Left lobe of liver (tissue), 2 donors: ENCODE results near the gene TACC2. TPM values are rescaled to one million over a fixed set of nuclear protein-coding genes. Genes with fewer than 3 reads are reported as not detected.
"Not testable (repeated sequence)": the region's sequence is repeated elsewhere in the genome, so short reads cannot be mapped to it uniquely, and the experiment has no call there.

Experiments used
- ATAC-seq: fragments of 200-7000 bp; cut with Tn5 transposase; one replicate; pipeline ENCODE4 v1.9.1; 2020; ENCODE audit warnings: mild to moderate bottlenecking, moderate library complexity
- DNase-seq: peaks from one replicate; pipeline ENCODE4 v3.0.0-alpha.2; 2020; ENCODE audit warnings: low spot score
- total RNA-seq: library from RNA; stranded (reverse); gene quantifications from one replicate; pipeline ENCODE4 v1.2.1, GENCODE V29; 2021
- donor health status: DM: no; HTN: no; CAD: no; lungs with moderate emphysema.
- donor health status: DM: no; HTN: yes; CAD: no.

The TACC2 gene
- total RNA-seq, 1 donor from 2014 or later, result 21.5 TPM

- ATAC-seq (no peak), DNase-seq (no peak)
Measured at GRCh38 chr10:122021828-122022227, 32.9 kb downstream of the TACC2 start.

- DNase-seq (no peak), ATAC-seq (no peak)
Measured at GRCh38 chr10:122022276-122022675, 33.3 kb downstream of the TACC2 start.

- not testable (repeated sequence) for ATAC-seq, DNase-seq
Measured at GRCh38 chr10:122023257-122023656, 34.3 kb downstream of the TACC2 start.

GRCh38 chr10:122029499-122030199, 40.7 kb downstream of the TACC2 start:
- ATAC-seq, result no peak

GRCh38 chr10:122030200-122030552, 41.2 kb downstream of the TACC2 start:
- DNase-seq (no peak), ATAC-seq (no peak)

More at GRCh38 chr10:122029499-122030199, 40.7 kb downstream of the TACC2 start:
- DNase-seq, result no peak

- DNase-seq (no peak), ATAC-seq (no peak)
Measured at GRCh38 chr10:122033224-122033926, 44.4 kb downstream of the TACC2 start.

GRCh38 chr10:122034149-122034756, 45.3 kb downstream of the TACC2 start:
- no peak for ATAC-seq

GRCh38 chr10:122040786-122041185, 51.8 kb downstream of the TACC2 start:
- DNase-seq (no peak), ATAC-seq (no peak)

More at GRCh38 chr10:122034149-122034756, 45.3 kb downstream of the TACC2 start:
- DNase-seq, result no peak

GRCh38 chr10:122042836-122043235, 53.9 kb downstream of the TACC2 start:
- DNase-seq (no peak), ATAC-seq (no peak)

- ATAC-seq, result peak; percentile 73
- peak; percentile 57 for DNase-seq
Measured at GRCh38 chr10:122044045-122044661, 55.2 kb downstream of the TACC2 start.

- peak; percentile 87 for ATAC-seq
Measured at GRCh38 chr10:122044713-122045112, 55.8 kb downstream of the TACC2 start.

GRCh38 chr10:122045212-122045611, 56.2 kb downstream of the TACC2 start:
- no peak for ATAC-seq
- no peak for DNase-seq

More at GRCh38 chr10:122044713-122045112, 55.8 kb downstream of the TACC2 start:
- peak; percentile 83 for DNase-seq

- ATAC-seq, result no peak
- DNase-seq, result no peak
Measured at GRCh38 chr10:122047560-122047959, 58.6 kb downstream of the TACC2 start.

- ATAC-seq (no peak), DNase-seq (no peak)
Measured at GRCh38 chr10:122049076-122049475, 60.1 kb downstream of the TACC2 start.

- DNase-seq (no peak), ATAC-seq (no peak)
Measured at GRCh38 chr10:122050311-122050710, 61.3 kb downstream of the TACC2 start.

- no peak for DNase-seq
- no peak for ATAC-seq
Measured at GRCh38 chr10:122050811-122051210, 61.8 kb downstream of the TACC2 start.

GRCh38 chr10:122051609-122052385, 62.8 kb downstream of the TACC2 start:
- ATAC-seq, result peak; percentile 71
- no peak for DNase-seq

- DNase-seq (no peak), ATAC-seq (no peak)
Measured at GRCh38 chr10:122052701-122053100, 63.7 kb downstream of the TACC2 start.

- ATAC-seq (no peak), DNase-seq (no peak)
Measured at GRCh38 chr10:122053314-122053713, 64.4 kb downstream of the TACC2 start.
